Upper lobe of left lung (tissue), 4 donors: ENCODE data around the gene HCN3.

Experiments used
- EP300 ChIP-seq, 4 donors: sonication (generic); formaldehyde crosslinking; IDR thresholded peaks; one replicate each; pipeline ENCODE4 v1.5.1; 2017; ENCODE audit warnings: antibody characterized with exemption in 4 of 4, control low read depth in 2 of 4
- POLR2A ChIP-seq, 4 donors: fragments of 450-650 bp; IDR thresholded peaks; one replicate each; pipeline ENCODE4 v1.5.1; 2016 to 2017; ENCODE audit warnings: antibody characterized with exemption in 4 of 4, mild to moderate bottlenecking in 2 of 4
- POLR2AphosphoS5 ChIP-seq, 2 donors: sonication (generic); formaldehyde crosslinking; IDR thresholded peaks; one replicate each; pipeline ENCODE4 v1.5.1; 2017; ENCODE audit warnings: antibody characterized with exemption in 2 of 2
- TF ChIP-seq, protein P1 (sequence below), 6 experiments: fragments of 450-650 bp in 4 of 6; fragments of 200-600 bp in 2 of 6; sonication (generic) in 2 of 6; IDR thresholded peaks; one replicate each; pipeline ENCODE4 v1.5.1; 2016 to 2019; ENCODE audit warnings: antibody characterized with exemption in 6 of 6

DNA sequence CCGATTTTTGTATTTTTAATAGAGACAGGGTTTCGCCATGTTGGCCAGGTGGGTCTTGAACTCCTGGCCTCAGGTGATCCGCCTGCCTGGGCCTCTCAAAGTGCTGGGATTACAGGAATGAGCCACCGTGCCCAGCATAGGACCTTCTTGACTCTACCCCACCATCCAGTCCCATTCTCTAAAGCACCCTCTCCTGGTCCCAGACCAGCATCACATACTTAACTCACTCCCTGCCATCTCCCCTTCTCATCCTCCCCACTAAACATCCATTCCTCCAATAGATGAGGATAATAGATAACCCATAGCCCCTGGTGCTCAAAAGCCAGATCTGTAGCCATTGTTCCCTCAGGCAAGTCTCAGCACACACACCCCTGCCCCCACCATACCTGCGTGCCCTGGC is 24.1 kb upstream of the HCN3 start:
- TF ChIP-seq POLR2A (IDR thresholded peaks at IDR 0.05) = no peak
- no peak for TF ChIP-seq EP300 (IDR thresholded peaks at IDR 0.05)
- TF ChIP-seq, protein P1, sequence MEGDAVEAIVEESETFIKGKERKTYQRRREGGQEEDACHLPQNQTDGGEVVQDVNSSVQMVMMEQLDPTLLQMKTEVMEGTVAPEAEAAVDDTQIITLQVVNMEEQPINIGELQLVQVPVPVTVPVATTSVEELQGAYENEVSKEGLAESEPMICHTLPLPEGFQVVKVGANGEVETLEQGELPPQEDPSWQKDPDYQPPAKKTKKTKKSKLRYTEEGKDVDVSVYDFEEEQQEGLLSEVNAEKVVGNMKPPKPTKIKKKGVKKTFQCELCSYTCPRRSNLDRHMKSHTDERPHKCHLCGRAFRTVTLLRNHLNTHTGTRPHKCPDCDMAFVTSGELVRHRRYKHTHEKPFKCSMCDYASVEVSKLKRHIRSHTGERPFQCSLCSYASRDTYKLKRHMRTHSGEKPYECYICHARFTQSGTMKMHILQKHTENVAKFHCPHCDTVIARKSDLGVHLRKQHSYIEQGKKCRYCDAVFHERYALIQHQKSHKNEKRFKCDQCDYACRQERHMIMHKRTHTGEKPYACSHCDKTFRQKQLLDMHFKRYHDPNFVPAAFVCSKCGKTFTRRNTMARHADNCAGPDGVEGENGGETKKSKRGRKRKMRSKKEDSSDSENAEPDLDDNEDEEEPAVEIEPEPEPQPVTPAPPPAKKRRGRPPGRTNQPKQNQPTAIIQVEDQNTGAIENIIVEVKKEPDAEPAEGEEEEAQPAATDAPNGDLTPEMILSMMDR (IDR thresholded peaks at IDR 0.05) = no peak
- TF ChIP-seq POLR2AphosphoS5 (IDR thresholded peaks at IDR 0.05) = no peak
